Measurements from ENCODE around the gene MRTFA.

DNA sequence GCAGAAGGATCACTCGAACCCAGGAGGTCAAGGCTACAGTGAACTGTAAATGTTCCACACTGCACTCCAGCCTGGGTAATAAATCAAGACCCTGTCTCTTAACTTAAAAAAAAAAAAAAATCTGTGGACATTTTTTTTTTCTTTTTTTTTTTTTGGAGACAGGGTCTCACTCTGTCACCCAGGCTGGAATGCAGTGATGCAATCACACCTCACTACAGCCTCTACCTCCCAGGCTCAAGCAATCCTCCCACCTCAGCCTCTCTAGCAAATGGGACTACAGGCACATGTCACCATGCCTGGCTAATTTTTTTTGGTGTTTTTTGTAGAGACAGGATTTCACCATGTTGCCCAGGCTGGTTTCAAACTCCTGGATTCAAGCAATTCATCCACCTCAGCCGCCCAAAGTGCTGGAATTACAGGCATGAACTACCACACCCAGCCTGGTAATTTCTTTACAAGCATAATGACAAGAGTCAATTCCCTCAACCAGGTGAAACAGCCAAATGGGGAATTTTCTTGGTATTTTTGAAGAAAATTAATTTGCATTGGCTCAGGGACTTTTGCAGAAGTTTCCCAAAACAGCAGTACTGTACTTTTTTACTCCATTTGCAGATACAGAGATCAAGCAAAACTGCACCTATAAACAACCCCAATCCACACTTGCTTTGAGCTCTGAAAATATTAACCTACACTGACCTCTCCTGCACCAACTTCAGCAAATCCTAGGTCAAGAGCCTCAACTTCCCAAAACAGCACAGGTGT, 44.0 kb downstream of the MRTFA start:
- TF ChIP-seq EP300 (IDR thresholded peaks at IDR 0.05) (no peak), POLR2A (IDR thresholded peaks at IDR 0.05) (no peak), CTCF (IDR thresholded peaks at IDR 0.05) (no peak), POLR2AphosphoS5 (IDR thresholded peaks at IDR 0.05) (no peak)
